GM12891 (cell line): ENCODE measurements around the gene PTPN14.
"Not testable (repeated sequence)": the region's sequence is repeated elsewhere in the genome, so short reads cannot be mapped to it uniquely, and the experiment has no call there.

Experiments
- DNase-seq: peaks from one replicate; pipeline ENCODE4 v3.0.0; 2011; ENCODE audit warnings: low spot score; ENCODE audit not compliant: insufficient read length
- FAIRE-seq: peaks from 2 replicates; lab custom pipeline; 2011; peaks lifted over from hg19 to GRCh38; lab: Jason Lieb, UNC
- PAX5 ChIP-seq: IDR thresholded peaks from 2 replicates; pipeline ENCODE4 v1.6.1; 2011; ENCODE audit warnings: low read length, moderate library complexity, mild to moderate bottlenecking; ENCODE audit not compliant: insufficient read depth, severe bottlenecking
- POLR2A ChIP-seq: IDR thresholded peaks from 2 replicates; pipeline ENCODE4 v1.6.1; 2011; ENCODE audit warnings: low read depth, low read length, control low read depth
- POLR2AphosphoS5 ChIP-seq: IDR thresholded peaks from 2 replicates; pipeline ENCODE4 v1.6.1; 2011; ENCODE audit warnings: low read depth, low read length, control low read depth
- POU2F2 ChIP-seq: IDR thresholded peaks from 2 replicates; pipeline ENCODE4 v1.6.1; 2011; ENCODE audit warnings: low read depth, mild to moderate bottlenecking, control low read depth, low read length, moderate library complexity
- SPI1 ChIP-seq: IDR thresholded peaks from 2 replicates; pipeline ENCODE4 v1.6.1; 2011; ENCODE audit warnings: low read depth, low read length, control low read depth
- TAF1 ChIP-seq: IDR thresholded peaks from 2 replicates; pipeline ENCODE4 v1.6.1; 2011; ENCODE audit warnings: low read depth, low read length, control low read depth

Gene PTPN14

GRCh38 chr1:214398490-214398889 lies 152.9 kb downstream of the PTPN14 start:
- DNase-seq (no peak), FAIRE-seq (no peak)
- TF ChIP-seq POLR2AphosphoS5, result no peak
- TF ChIP-seq TAF1, result no peak
- no peak for TF ChIP-seq SPI1
- no peak for TF ChIP-seq PAX5
- no peak for TF ChIP-seq POLR2A
- TF ChIP-seq POU2F2, result no peak

- no peak for FAIRE-seq
Measured at GRCh38 chr1:214397497-214397896, 153.9 kb downstream of the PTPN14 start.

GRCh38 chr1:214396330-214396729 lies 155.1 kb downstream of the PTPN14 start:
- FAIRE-seq (no peak), DNase-seq (no peak)
- TF ChIP-seq SPI1, result no peak
- TF ChIP-seq POLR2A, result no peak
- no peak for TF ChIP-seq PAX5
- no peak for TF ChIP-seq POLR2AphosphoS5
- TF ChIP-seq TAF1, result no peak
- TF ChIP-seq POU2F2, result no peak

More at GRCh38 chr1:214397497-214397896, 153.9 kb downstream of the PTPN14 start:
- DNase-seq, result no peak
- TF ChIP-seq PAX5 (no peak), TAF1 (no peak), POU2F2 (no peak), SPI1 (no peak), POLR2A (no peak), POLR2AphosphoS5 (no peak)

- not testable (repeated sequence) for FAIRE-seq, DNase-seq
Measured at GRCh38 chr1:214394569-214394968, 156.8 kb downstream of the PTPN14 start.

- FAIRE-seq, result no peak
- TF ChIP-seq PAX5 (no peak), TAF1 (no peak), POLR2A (no peak)
- no peak for DNase-seq
Measured at GRCh38 chr1:214393086-214393485, 158.3 kb downstream of the PTPN14 start.

GRCh38 chr1:214391873-214392645 lies 159.3 kb downstream of the PTPN14 start:
- FAIRE-seq (no peak), DNase-seq (no peak)
- no peak for TF ChIP-seq POU2F2
- TF ChIP-seq PAX5, result no peak
- no peak for TF ChIP-seq TAF1
- no peak for TF ChIP-seq SPI1
- TF ChIP-seq POLR2A, result no peak
- TF ChIP-seq POLR2AphosphoS5, result no peak

- TF ChIP-seq TAF1 (no peak), SPI1 (no peak), POU2F2 (no peak), PAX5 (no peak), POLR2A (no peak), POLR2AphosphoS5 (no peak)
- DNase-seq (no peak), FAIRE-seq (no peak)
Measured at GRCh38 chr1:214389734-214390133, 161.7 kb downstream of the PTPN14 start.

- DNase-seq (no peak), FAIRE-seq (no peak)
- TF ChIP-seq POLR2A (no peak), POLR2AphosphoS5 (no peak), PAX5 (no peak), SPI1 (no peak), POU2F2 (no peak), TAF1 (no peak)
Measured at GRCh38 chr1:214386747-214387146, 164.7 kb downstream of the PTPN14 start.

GRCh38 chr1:214386333-214386732 lies 165.1 kb downstream of the PTPN14 start:
- TF ChIP-seq SPI1 (no peak), TAF1 (no peak), PAX5 (no peak), POLR2AphosphoS5 (no peak), POLR2A (no peak), POU2F2 (no peak)
- no peak for FAIRE-seq
- no peak for DNase-seq

- no peak for TF ChIP-seq POU2F2
- TF ChIP-seq POLR2A, result no peak
- no peak for TF ChIP-seq TAF1
- no peak for TF ChIP-seq PAX5
- TF ChIP-seq SPI1, result no peak
- no peak for TF ChIP-seq POLR2AphosphoS5
- FAIRE-seq, result no peak
- no peak for DNase-seq
Measured at GRCh38 chr1:214385428-214385827, 166.0 kb downstream of the PTPN14 start.
